Measurements from ENCODE around the gene MIXL1.

DNA sequence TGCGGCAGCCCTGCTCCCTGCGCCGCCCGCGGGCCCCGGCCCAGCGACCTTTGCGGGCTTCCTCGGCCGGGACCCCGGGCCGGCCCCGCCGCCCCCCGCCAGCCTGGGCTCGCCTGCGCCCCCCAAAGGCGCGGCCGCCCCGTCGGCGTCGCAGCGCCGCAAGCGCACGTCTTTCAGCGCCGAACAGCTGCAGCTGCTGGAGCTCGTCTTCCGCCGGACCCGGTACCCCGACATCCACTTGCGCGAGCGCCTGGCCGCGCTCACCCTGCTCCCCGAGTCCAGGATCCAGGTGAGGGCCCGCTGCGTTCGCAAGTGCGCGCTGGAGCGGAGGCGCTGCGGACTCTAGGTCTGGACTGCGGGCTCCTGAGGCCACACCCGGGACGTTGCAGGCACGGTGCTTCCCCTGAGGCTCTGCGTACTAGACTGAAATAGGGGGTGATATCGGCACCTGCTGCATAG, 351 bp downstream of the MIXL1 start:
- TF ChIP-seq POLR2A (IDR thresholded peaks at IDR 0.05): no peak
- TF ChIP-seq, protein P1, sequence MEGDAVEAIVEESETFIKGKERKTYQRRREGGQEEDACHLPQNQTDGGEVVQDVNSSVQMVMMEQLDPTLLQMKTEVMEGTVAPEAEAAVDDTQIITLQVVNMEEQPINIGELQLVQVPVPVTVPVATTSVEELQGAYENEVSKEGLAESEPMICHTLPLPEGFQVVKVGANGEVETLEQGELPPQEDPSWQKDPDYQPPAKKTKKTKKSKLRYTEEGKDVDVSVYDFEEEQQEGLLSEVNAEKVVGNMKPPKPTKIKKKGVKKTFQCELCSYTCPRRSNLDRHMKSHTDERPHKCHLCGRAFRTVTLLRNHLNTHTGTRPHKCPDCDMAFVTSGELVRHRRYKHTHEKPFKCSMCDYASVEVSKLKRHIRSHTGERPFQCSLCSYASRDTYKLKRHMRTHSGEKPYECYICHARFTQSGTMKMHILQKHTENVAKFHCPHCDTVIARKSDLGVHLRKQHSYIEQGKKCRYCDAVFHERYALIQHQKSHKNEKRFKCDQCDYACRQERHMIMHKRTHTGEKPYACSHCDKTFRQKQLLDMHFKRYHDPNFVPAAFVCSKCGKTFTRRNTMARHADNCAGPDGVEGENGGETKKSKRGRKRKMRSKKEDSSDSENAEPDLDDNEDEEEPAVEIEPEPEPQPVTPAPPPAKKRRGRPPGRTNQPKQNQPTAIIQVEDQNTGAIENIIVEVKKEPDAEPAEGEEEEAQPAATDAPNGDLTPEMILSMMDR (IDR thresholded peaks at IDR 0.05): no peak
